ENCODE data around the gene DNMT1.
"Not testable (repeated sequence)": the region's sequence is repeated elsewhere in the genome, so short reads cannot be mapped to it uniquely, and the experiment has no call there.

Gene DNMT1

GRCh38 chr19:10222201-10222890 is 27.6 kb upstream of the DNMT1 start:
- no peak for DNase-seq (ENCODE audit: low read depth in 2 of 2)

GRCh38 chr19:10220695-10221094 is 25.9 kb upstream of the DNMT1 start:
- no peak for DNase-seq (ENCODE audit: low read depth in 2 of 2)

- no peak for DNase-seq (ENCODE audit: low read depth in 2 of 2)
Observed at GRCh38 chr19:10219678-10220077, 24.9 kb upstream of the DNMT1 start.

- DNase-seq (ENCODE audit: low read depth in 2 of 2): no peak
Observed at GRCh38 chr19:10217085-10217484, 22.3 kb upstream of the DNMT1 start.

GRCh38 chr19:10214784-10215183 is 20.0 kb upstream of the DNMT1 start:
- no peak for DNase-seq (ENCODE audit: low read depth in 2 of 2)

- no peak for DNase-seq (ENCODE audit: low read depth in 2 of 2)
Observed at GRCh38 chr19:10211691-10212090, 16.9 kb upstream of the DNMT1 start.

- no peak for DNase-seq (ENCODE audit: low read depth in 2 of 2)
Observed at GRCh38 chr19:10211061-10211460, 16.3 kb upstream of the DNMT1 start.

GRCh38 chr19:10209315-10209714 is 14.6 kb upstream of the DNMT1 start:
- no peak for DNase-seq (ENCODE audit: low read depth in 2 of 2)

- no peak for DNase-seq (ENCODE audit: low read depth in 2 of 2)
Observed at GRCh38 chr19:10207026-10207425, 12.3 kb upstream of the DNMT1 start.

GRCh38 chr19:10206226-10206885 is 11.6 kb upstream of the DNMT1 start:
- DNase-seq (ENCODE audit: low read depth in 2 of 2): no peak

GRCh38 chr19:10205636-10206035 is 10.9 kb upstream of the DNMT1 start:
- DNase-seq (ENCODE audit: low read depth in 2 of 2): no peak

- no peak for DNase-seq (ENCODE audit: low read depth in 2 of 2)
Observed at GRCh38 chr19:10203686-10204085, 8.9 kb upstream of the DNMT1 start.

- no peak for DNase-seq (ENCODE audit: low read depth in 2 of 2)
Observed at GRCh38 chr19:10201176-10201575, 6.4 kb upstream of the DNMT1 start.

GRCh38 chr19:10200101-10200500 is 5.3 kb upstream of the DNMT1 start:
- not testable (repeated sequence) for DNase-seq (ENCODE audit: low read depth in 2 of 2)

- not testable (repeated sequence) for DNase-seq (ENCODE audit: low read depth in 2 of 2)
Observed at GRCh38 chr19:10198889-10199644, 4.3 kb upstream of the DNMT1 start.

- DNase-seq (ENCODE audit: low read depth in 2 of 2): no peak
Observed at GRCh38 chr19:10195199-10195519, 406 bp upstream of the DNMT1 start.

GRCh38 chr19:10193790-10194499 is 808 bp downstream of the DNMT1 start:
- no peak for DNase-seq (ENCODE audit: low read depth in 2 of 2)

GRCh38 chr19:10192922-10193321 is 1.8 kb downstream of the DNMT1 start:
- DNase-seq (ENCODE audit: low read depth in 2 of 2): no peak

GRCh38 chr19:10191347-10191746 is 3.4 kb downstream of the DNMT1 start:
- DNase-seq (ENCODE audit: low read depth in 2 of 2): no peak

GRCh38 chr19:10190026-10190425 is 4.7 kb downstream of the DNMT1 start:
- DNase-seq (ENCODE audit: low read depth in 2 of 2): no peak

- DNase-seq (ENCODE audit: low read depth in 2 of 2): no peak
Observed at GRCh38 chr19:10189616-10190015, 5.1 kb downstream of the DNMT1 start.

GRCh38 chr19:10187315-10187714 is 7.4 kb downstream of the DNMT1 start:
- no peak for DNase-seq (ENCODE audit: low read depth in 2 of 2)

Data from stimulated activated CD8-positive, alpha-beta memory T cell treated with anti-CD3 and anti-CD28 coated beads, Interleukin-15, amount 100 ng/mL, for 4 hours (primary cell).